NCI-H1048 (cell line): ENCODE measurements around the gene ADGRV1.
A peak's percentile ranks its signal among the peaks of the same experiment; 100 is the strongest.

Experiments
- DNase-seq: peaks from one replicate; lab custom pipeline; 2025; lab: John Stamatoyannopoulos, UW

ADGRV1 gene

GRCh38 chr5:90558344-90559192 is at the start of gene ADGRV1:
Gene ADGRV1 (plus strand): TSS chr5:90558797. CDS start chr5:90558896, 99 bp downstream.
- DNase-seq = peak; percentile 91

GRCh38 chr5:90510438-90510837 is 48.2 kb upstream of the ADGRV1 start:
- no peak for DNase-seq

DNA sequence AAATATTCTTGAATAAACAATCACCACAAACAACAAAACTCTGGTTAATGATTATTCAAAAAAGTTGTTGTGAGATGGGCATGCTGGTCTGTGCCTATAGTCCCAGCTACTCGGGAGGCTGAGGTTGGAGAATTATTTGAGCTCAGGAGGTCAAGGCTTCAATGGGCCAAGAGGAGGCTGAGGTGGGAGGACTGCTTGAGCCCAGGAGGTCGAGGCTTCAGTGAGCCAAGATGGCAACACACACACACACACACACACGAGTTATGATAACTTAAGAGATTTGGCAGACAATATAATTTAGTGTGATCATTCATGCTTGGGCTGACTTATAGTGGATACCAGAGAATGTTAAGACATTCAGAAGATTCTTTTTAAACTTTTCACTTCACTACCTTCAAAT is 44.1 kb upstream of the ADGRV1 start:
- DNase-seq = no peak

DNA sequence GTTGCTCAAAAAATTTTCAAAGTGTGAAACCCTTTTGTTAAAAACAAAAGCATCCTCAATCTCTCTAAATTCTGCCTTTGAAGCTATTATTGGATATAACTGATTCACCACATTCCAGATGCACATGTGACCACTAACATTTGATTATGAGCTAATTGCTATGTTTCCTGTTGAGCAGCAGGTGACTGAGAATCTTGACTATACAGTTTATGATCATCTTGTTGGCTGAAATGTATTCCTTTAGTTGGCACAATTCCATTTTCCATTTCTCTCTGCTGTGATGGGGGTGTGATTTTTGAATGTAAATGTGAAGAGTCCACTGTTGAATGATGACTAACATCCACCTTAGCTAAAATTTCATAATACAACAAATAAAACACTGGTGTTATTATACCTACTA is 39.9 kb upstream of the ADGRV1 start:
- DNase-seq = no peak

DNA sequence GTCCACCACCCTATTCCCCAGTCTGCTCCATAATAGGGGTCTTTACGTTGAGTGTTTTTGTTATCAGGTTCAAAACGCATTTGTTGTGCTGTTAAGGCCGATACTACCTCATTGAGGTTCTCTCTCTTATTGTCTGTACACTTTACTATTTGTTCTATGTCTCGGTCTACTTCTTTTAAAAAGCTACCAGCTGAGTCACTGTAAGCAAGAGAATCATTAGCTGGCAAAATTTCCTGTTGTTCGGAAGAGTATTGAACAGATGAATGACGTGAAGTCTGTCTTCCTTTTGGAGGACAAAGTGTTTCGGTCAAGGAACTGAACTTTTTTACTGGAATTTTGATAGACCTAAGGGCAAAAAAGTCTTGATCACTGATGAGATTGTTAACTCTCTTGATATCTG is 39.5 kb upstream of the ADGRV1 start:
- DNase-seq = no peak

GRCh38 chr5:90528601-90529193 is 29.9 kb upstream of the ADGRV1 start:
- DNase-seq = no peak

DNA sequence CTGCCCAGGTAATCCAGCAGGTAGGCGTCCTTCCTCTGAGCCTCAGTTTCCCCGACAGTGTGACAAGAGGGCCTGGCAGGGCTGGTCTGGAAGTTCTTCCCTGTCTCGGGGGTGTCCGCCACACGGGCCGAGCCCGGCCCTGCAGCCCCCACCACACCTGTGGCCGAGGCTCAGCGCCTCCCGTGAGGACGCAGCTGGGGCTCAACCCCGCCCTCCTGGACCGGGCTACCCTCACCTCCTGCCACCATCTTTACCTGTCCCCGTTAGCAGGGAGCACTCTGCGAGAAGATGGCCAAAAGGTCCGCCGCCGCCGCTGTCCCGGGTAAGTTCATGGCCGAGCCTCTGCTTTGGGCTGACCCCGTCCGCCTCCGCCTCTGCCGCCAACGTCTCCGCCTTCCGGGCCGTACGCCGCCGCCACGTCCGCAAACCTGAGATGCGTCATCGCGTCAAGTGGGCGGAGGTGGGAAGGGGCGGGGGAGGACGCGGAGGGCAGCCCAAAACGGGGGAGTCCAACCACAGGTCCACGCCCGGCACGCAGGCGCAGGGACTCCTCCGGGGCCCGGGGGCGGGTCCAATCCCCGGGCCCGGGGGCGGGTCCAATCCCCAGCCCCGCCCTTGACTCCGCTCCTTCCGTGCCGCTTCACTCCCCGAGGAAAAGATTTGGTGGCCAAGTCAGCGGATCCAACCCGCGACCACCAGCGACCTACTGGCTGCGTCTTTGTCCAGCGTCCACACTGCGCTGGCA is 29.2 kb upstream of the ADGRV1 start, which contains the start of gene LYSMD3:
Gene LYSMD3, minus strand, starts transcription at position 391 of the 745 bp plus-strand sequence. CDS start 4,295 bp downstream, outside the sequence.
- peak; percentile 95 for DNase-seq

GRCh38 chr5:90529939-90530677 is 28.5 kb upstream of the ADGRV1 start:
- DNase-seq = no peak

DNA sequence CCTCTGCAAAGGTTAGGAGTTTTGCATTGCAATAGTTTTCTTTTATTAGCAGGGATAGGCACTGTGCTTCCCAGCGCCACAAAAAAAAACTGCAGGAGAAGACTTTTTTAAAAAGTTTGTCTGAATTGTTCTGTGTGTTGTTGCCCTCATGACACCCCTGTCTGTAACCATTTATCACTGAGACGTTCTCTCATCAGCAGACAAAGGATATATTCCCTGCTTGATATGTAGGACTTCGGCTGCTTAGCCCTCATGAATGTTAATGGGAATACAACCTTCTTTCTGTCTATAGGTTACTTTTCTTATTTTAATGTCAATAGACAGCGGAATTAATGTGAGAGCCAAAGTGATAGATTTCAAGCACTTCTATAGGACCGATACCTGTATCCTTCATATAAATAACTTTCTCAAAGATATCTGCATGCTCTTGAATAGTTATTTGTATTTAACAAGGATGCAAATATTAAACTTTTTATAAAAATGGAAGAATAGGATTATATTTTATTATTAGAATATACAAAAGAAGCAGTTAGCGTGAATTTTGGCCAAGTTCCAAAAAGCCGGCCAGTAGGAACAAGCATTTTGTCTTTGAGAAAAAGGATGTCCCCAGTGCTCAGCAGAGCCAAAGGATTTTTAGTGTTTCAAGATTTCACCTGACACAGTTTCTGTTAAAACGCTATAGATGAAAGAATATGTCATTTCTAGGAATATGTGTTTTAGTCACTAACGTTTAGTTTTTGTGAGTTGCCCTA is 27.7 kb upstream of the ADGRV1 start:
- DNase-seq = no peak

DNA sequence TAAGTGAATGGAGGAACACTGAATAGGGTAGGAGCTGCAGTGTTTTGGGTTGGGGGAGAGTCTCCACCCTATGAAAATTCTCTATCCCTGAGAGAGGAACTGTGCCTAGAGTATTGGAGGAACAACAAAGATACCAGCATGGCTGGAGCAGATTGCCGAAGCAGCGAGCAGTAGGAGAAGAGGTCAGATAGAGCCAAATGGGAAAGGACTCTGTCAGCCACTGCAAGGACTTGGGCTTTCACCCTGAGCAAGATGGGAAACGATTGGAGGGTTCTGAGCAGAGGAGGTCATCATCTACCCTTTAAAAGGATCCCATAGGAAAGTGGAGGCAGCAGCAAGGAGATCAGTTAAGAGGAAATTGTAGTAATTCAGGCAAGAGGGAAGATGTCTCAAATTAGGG is 24.8 kb upstream of the ADGRV1 start:
- DNase-seq = no peak

GRCh38 chr5:90534922-90535321 is 23.7 kb upstream of the ADGRV1 start:
- no peak for DNase-seq

DNA sequence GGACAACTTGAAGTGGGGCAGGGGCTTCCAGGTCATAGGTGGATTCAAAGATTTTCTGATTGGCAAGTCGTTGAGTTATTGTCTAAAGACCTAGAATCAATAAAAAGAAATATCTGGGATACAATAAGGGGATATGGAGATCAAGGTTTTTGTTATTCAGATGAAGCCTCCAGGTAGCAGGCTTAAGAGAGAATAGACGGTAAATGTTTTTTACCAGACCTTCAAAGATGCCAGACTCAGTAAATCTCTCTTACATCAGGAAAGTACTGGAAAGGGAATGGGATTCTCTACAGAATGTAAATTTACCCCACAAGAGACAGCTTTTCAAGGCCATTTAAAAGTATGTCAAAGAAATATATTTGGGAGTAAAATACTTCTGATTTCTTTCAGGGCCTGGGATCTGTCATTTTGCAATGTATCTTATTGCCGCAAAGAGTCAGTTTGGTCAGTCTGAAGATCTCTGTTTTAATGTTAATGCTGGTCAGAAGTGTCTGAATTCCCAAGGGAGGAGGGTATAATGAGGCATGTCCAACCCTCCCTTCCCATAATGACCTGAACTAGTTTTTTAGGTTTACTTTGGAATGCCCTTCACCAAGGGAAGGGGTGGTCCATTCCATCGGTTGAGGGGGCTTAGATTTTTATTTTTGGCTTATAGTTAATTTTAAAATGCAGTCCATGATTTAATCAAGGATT is 15.6 kb upstream of the ADGRV1 start:
- DNase-seq = no peak

GRCh38 chr5:90545511-90545910 is 13.1 kb upstream of the ADGRV1 start:
- no peak for DNase-seq

DNA sequence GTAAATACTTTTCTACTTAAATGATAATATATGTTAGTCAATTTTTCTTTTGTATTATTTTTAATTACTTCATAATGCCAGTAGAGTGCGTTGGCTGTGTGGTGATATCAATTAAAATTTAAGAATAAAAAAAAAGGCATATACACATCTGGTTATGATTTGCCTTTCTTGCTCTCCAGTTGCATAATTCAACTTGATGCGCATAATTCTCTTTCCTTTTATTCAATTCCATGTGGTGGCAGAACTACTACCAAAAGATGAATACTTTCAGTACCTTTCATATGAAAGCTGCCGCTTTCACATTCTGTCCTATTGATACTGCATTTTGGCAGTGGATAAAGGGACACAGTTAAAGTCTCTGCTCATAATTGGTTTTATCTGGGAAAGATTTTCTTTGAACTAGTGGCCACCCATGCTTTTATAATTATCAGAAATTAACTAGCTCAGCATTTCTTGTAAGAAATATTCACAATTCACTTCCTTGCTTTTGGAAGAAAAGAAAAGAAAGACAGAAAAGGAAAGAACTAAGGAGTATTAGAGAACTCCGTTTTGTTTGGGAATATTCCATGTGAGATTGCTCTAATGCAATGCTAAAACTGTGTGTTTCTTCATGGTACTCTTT is 12.3 kb upstream of the ADGRV1 start:
- DNase-seq = no peak

- no peak for DNase-seq
These were observed 11.5 kb upstream of the ADGRV1 start for GRCh38 chr5:90547072-90547536.

GRCh38 chr5:90548069-90548593 is 10.5 kb upstream of the ADGRV1 start:
- no peak for DNase-seq

DNA sequence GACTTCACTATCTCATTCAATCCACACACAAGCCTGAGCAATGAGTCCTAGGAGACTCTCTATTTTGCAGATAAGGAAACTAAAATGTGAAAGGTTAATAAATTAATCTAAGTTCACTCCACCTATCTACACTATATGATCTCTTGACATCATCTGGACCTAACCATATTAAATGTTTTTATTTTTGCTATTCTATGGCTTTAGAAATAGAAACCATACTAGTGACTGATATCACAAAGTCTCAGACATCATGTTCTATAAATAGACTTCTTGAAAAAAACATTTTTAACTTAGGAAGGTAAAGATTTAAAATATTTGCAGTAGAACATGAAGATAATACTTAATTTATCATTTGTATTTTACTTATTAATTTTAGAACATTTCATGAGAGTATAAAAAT is 9.4 kb upstream of the ADGRV1 start:
- no peak for DNase-seq

GRCh38 chr5:90549729-90550275 is 8.8 kb upstream of the ADGRV1 start:
- no peak for DNase-seq

DNA sequence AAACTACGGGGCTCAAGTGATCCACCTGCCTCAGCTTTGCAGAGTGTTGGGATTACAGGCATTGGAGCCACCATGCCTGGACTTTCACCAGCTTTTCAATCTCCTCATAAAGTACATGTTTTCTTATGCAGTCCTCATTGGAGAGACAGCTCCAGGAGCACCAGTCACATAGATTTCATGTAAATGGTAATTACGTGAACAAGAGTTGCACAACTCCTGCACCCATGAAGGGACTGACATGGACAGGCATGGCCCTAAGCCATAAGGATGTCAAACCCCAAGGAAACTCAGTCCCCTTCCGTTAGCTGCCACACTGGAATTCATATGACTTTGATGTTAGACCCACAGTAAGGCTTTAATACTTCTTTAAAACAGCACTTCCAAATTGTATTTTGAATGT is 7.6 kb upstream of the ADGRV1 start:
- DNase-seq = no peak

- no peak for DNase-seq
These were observed 7.2 kb upstream of the ADGRV1 start for GRCh38 chr5:90551376-90551775.
